ENCODE measurements around the gene GRM8.

GRM8 gene

DNA sequence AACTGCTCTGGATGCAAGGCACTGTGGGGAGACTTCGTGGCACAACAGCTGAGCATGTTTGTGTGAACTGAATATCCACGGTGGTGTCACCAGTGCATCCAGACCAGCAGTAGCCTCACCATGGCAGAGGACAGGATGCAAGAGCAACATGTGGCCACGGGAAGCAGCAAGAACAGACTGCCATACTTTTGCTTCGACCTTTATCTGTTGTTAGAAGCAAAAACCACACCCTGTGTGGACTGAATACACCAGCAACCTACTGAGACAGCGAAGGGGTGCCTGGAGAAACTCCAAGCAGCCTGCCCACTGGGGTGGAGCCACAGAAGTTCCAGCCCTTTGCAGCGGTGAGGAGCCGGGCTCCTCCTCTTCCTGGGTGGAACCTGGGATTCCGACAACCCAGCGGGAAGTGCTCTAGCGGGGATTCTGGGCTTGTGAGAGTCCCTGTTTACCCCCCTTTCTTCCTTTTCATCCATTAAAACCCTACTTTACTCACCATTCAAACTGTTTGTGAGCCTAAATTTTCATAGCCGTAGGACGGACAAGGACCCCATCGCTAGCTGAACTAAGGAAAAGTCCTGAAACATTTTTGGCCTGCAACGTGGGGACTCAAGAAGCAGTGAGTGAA, 584.9 kb downstream of the GRM8 start:
- no peak overlapping the region for H3K9ac ChIP-seq (ENCODE audit: low read depth, low read length)
- H3K4me1 ChIP-seq (ENCODE audit: control insufficient read depth, insufficient read depth, low read length), result no peaks in the 10 kb centered on the region
- no peaks in the 10 kb centered on the region for H3K36me3 ChIP-seq (ENCODE audit: control insufficient read depth, insufficient read depth, low read length)
- H3K27ac ChIP-seq (ENCODE audit: low read depth, low read length), result no peak overlapping the region
- H3K4me3 ChIP-seq (ENCODE audit: low read depth, low read length), result no peak overlapping the region
- H3K9me3 ChIP-seq (ENCODE audit: control insufficient read depth, insufficient read depth, low read length), result no peaks in the 10 kb centered on the region
- no peaks in the 10 kb centered on the region for H3K27me3 ChIP-seq (ENCODE audit: control insufficient read depth, insufficient read depth, low read length)

DNA sequence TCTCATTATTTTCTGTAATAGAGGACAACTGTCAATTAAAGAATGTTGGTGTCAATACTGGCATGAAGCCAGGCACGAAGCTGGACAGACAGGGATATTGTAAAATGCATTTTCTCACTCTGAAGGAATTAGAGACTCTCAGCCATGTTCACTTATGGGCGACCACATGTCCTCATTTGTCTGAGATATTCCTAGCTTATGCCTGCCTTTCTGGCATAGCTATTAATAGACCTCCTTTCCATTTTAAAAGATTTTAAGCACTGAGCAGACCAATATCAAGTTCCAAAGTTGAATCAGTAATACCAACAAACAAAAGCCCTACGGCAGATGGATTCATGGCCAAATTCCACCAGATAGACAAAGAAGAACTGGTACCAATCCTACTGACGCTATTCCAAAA, 589.9 kb downstream of the GRM8 start:
- no peaks in the 10 kb centered on the region for H3K36me3 ChIP-seq (ENCODE audit: control insufficient read depth, insufficient read depth, low read length)
- H3K9ac ChIP-seq (ENCODE audit: low read depth, low read length), result no peak overlapping the region
- H3K4me3 ChIP-seq (ENCODE audit: low read depth, low read length), result no peak overlapping the region
- no peaks in the 10 kb centered on the region for H3K27me3 ChIP-seq (ENCODE audit: control insufficient read depth, insufficient read depth, low read length)
- no peak overlapping the region for H3K27ac ChIP-seq (ENCODE audit: low read depth, low read length)
- peaks cover 17% of the 10 kb centered on the region; the same call in 1 of the 2 replicates for H3K4me1 ChIP-seq (ENCODE audit: control insufficient read depth, insufficient read depth, low read length)
- H3K9me3 ChIP-seq (ENCODE audit: control insufficient read depth, insufficient read depth, low read length), result no peaks in the 10 kb centered on the region

DNA sequence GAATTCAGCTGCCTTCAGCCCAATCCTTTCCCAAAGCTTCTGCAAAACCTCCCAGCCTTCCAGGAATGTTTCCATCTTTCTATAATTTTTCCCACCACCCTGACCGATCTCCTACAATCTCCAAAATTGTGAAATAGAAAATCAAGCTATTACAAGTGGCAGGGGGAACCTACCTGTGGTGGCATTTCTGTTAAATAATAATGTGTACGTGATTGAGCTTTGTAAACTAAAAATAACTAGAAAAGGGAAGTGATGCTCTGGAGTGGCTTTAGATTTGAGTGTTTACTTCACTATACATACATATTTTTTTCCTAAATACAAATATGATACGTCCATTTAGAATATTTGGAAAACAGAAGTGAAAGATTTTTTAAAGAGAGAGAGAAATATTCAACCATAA, 593.6 kb downstream of the GRM8 start:
- H3K4me3 ChIP-seq (ENCODE audit: low read depth, low read length), result no peak overlapping the region
- H3K27ac ChIP-seq (ENCODE audit: low read depth, low read length), result no peak overlapping the region
- H3K9me3 ChIP-seq (ENCODE audit: control insufficient read depth, insufficient read depth, low read length), result no peaks in the 10 kb centered on the region
- peaks cover 17% of the 10 kb centered on the region; the same call in 1 of the 2 replicates for H3K4me1 ChIP-seq (ENCODE audit: control insufficient read depth, insufficient read depth, low read length)
- no peak overlapping the region for H3K9ac ChIP-seq (ENCODE audit: low read depth, low read length)
- H3K36me3 ChIP-seq (ENCODE audit: control insufficient read depth, insufficient read depth, low read length), result no peaks in the 10 kb centered on the region
- no peaks in the 10 kb centered on the region for H3K27me3 ChIP-seq (ENCODE audit: control insufficient read depth, insufficient read depth, low read length)

DNA sequence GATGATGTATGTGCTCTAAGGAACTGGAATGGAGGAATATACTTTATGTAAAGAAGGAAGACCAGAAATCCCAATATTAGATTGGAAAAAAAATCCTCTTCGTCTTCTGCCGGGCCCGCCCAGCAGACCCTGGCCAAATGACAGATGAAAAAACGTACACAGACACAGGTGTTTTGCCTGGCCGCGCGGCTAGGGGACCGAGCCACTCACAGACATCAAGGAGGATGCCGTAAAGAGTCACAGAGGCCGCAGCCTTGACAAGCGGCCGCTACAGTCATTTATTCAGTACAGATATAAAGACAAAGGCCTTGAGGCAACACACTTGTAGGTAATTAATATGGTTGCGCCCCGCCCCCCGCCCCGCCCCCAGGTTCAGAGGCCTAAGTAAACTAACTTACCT, 594.1 kb downstream of the GRM8 start:
- no peak overlapping the region for H3K4me3 ChIP-seq (ENCODE audit: low read depth, low read length)
- no peak overlapping the region for H3K27ac ChIP-seq (ENCODE audit: low read depth, low read length)
- H3K27me3 ChIP-seq (ENCODE audit: control insufficient read depth, insufficient read depth, low read length), result no peaks in the 10 kb centered on the region
- peaks cover 17% of the 10 kb centered on the region; the same call in 1 of the 2 replicates for H3K4me1 ChIP-seq (ENCODE audit: control insufficient read depth, insufficient read depth, low read length)
- no peak overlapping the region for H3K9ac ChIP-seq (ENCODE audit: low read depth, low read length)
- H3K36me3 ChIP-seq (ENCODE audit: control insufficient read depth, insufficient read depth, low read length), result no peaks in the 10 kb centered on the region
- no peaks in the 10 kb centered on the region for H3K9me3 ChIP-seq (ENCODE audit: control insufficient read depth, insufficient read depth, low read length)

DNA sequence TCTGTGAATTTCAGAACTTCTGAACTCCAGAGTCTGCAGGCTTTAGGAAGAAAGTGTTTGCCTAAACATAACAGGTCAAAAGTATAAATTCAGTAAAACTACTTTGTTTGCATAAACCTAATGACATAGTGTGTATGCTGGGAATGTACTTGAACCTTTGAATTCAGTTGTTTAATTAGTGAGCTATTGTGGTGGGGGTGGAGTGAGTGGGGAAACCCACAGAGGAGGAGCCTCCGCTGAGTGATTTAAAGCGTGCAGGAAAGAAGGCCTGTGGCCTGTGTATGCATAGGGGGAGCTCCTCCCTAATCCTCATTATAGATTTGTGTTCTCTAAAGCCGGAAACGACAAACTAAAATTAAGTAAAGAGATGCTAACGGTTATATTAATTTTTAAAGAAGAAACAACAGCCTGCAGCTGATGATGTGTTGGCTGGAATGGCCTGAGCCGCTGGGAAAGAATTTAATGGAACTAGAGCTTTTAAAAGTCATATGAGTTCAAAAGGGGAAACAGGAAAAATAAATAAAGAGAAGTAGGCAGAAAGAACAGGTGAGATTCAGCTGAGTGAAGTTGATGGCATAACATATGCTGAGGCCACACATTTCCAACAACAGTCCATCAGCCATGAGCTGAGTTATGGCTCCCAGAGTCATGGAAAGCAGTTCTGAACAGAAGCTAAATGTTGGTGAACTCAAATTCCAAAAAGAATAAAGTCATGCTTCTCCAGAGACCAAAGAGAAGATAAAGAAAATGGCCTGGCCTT, 595.0 kb downstream of the GRM8 start:
- Histone ChIP-seq H3K9ac (ENCODE audit: low read depth, low read length) (no peak overlapping the region), H3K27me3 (ENCODE audit: control insufficient read depth, insufficient read depth, low read length) (no peaks in the 10 kb centered on the region), H3K4me1 (ENCODE audit: control insufficient read depth, insufficient read depth, low read length) (peaks cover 17% of the 10 kb centered on the region; the same call in 1 of the 2 replicates), H3K4me3 (ENCODE audit: low read depth, low read length) (no peak overlapping the region), H3K36me3 (ENCODE audit: control insufficient read depth, insufficient read depth, low read length) (no peaks in the 10 kb centered on the region), H3K27ac (ENCODE audit: low read depth, low read length) (no peak overlapping the region), H3K9me3 (ENCODE audit: control insufficient read depth, insufficient read depth, low read length) (no peaks in the 10 kb centered on the region)

DNA sequence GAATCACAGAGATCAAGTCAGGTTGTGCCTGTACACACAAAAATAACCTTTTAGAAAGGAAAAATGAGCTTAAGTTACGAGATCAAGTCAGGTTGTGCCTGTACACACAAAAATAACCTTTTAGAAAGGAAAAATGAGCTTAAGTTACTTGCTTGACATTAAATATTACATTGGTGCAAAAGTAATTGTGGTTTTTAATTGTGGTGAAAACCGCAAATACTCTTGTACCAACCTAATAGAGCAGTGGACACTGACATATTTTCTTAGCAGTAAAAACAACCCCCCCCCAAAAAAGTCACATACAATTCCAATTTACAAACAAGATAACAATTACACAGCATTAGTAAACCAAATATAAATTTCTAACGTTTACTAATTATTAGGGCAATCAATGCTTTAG, 595.6 kb downstream of the GRM8 start:
- H3K27me3 ChIP-seq (ENCODE audit: control insufficient read depth, insufficient read depth, low read length), result no peaks in the 10 kb centered on the region
- no peak overlapping the region for H3K4me3 ChIP-seq (ENCODE audit: low read depth, low read length)
- H3K9me3 ChIP-seq (ENCODE audit: control insufficient read depth, insufficient read depth, low read length), result no peaks in the 10 kb centered on the region
- no peaks in the 10 kb centered on the region for H3K36me3 ChIP-seq (ENCODE audit: control insufficient read depth, insufficient read depth, low read length)
- H3K27ac ChIP-seq (ENCODE audit: low read depth, low read length), result no peak overlapping the region
- H3K9ac ChIP-seq (ENCODE audit: low read depth, low read length), result no peak overlapping the region
- peaks cover 17% of the 10 kb centered on the region; the same call in 1 of the 2 replicates for H3K4me1 ChIP-seq (ENCODE audit: control insufficient read depth, insufficient read depth, low read length)

DNA sequence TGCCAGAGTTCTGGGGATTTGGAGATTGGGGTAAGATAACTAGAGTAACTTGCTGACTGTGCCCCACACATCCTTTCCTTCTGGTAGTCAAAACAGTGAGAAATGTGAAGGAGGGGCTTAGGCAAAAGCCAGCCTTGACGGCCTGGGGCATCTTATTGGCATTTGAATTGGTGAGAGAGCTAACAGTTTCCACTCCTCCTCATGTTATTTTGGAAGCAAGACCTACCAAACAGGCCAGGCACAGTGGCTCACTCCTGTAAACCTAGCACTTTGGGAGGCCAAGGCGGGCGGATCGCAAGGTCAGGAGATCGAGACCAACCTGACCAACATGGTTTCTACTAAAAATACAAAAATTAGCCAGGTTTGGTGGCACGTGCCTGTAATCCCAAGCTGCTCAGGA, 596.6 kb downstream of the GRM8 start:
- Histone ChIP-seq H3K36me3 (ENCODE audit: control insufficient read depth, insufficient read depth, low read length) (no peaks in the 10 kb centered on the region), H3K9ac (ENCODE audit: low read depth, low read length) (no peak overlapping the region), H3K4me1 (ENCODE audit: control insufficient read depth, insufficient read depth, low read length) (peaks cover 17% of the 10 kb centered on the region; the same call in 1 of the 2 replicates), H3K27ac (ENCODE audit: low read depth, low read length) (no peak overlapping the region), H3K9me3 (ENCODE audit: control insufficient read depth, insufficient read depth, low read length) (no peaks in the 10 kb centered on the region), H3K4me3 (ENCODE audit: low read depth, low read length) (no peak overlapping the region), H3K27me3 (ENCODE audit: control insufficient read depth, insufficient read depth, low read length) (no peaks in the 10 kb centered on the region)

DNA sequence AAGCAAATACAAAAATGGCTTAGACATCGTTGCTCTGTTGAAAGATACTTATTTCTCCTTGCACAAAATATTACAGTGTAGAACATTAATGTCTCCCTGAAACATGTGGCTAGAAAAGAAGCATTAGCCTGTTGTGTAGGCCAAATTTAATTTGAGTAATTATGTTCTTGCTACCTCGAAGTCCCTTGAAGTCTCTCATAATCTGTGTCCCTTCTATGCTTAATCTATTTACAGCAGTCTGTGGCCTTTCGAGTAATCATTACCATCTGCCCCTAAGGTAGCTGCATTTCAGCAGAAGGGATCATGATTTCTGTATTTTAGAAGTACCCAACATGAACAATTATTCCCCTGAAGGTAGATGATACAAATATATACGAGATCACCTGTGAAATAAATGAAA, 615.2 kb downstream of the GRM8 start:
- H3K27me3 ChIP-seq (ENCODE audit: control insufficient read depth, insufficient read depth, low read length), result no peaks in the 10 kb centered on the region
- no peaks in the 10 kb centered on the region for H3K9me3 ChIP-seq (ENCODE audit: control insufficient read depth, insufficient read depth, low read length)
- H3K36me3 ChIP-seq (ENCODE audit: control insufficient read depth, insufficient read depth, low read length), result no peaks in the 10 kb centered on the region
- no peak overlapping the region for H3K9ac ChIP-seq (ENCODE audit: low read depth, low read length)
- peaks cover 6% of the 10 kb centered on the region; the same call in 1 of the 2 replicates for H3K4me1 ChIP-seq (ENCODE audit: control insufficient read depth, insufficient read depth, low read length)
- H3K4me3 ChIP-seq (ENCODE audit: low read depth, low read length), result no peak overlapping the region
- no peak overlapping the region for H3K27ac ChIP-seq (ENCODE audit: low read depth, low read length)

DNA sequence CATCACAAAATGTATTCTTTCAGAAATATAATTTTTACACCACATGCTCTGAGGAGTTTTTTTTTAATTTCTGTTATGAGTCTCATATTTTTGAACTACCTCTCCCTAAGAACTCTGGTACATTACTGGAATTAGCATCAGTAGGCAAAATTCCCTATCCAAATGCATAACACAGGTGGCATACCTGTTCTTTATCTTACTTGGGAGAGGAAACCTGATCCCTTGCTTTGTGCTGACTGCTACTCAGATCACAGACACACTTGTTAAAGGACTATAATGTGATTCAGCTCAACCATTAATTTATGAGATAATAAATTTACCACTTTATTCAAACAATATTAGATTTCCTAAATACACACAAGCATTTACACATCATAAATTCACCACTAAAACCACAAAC, 617.2 kb downstream of the GRM8 start:
- Histone ChIP-seq H3K4me3 (ENCODE audit: low read depth, low read length) (no peak overlapping the region), H3K27me3 (ENCODE audit: control insufficient read depth, insufficient read depth, low read length) (no peaks in the 10 kb centered on the region), H3K9me3 (ENCODE audit: control insufficient read depth, insufficient read depth, low read length) (no peaks in the 10 kb centered on the region), H3K4me1 (ENCODE audit: control insufficient read depth, insufficient read depth, low read length) (peaks cover 6% of the 10 kb centered on the region; the same call in 1 of the 2 replicates), H3K36me3 (ENCODE audit: control insufficient read depth, insufficient read depth, low read length) (no peaks in the 10 kb centered on the region), H3K27ac (ENCODE audit: low read depth, low read length) (no peak overlapping the region), H3K9ac (ENCODE audit: low read depth, low read length) (no peak overlapping the region)

DNA sequence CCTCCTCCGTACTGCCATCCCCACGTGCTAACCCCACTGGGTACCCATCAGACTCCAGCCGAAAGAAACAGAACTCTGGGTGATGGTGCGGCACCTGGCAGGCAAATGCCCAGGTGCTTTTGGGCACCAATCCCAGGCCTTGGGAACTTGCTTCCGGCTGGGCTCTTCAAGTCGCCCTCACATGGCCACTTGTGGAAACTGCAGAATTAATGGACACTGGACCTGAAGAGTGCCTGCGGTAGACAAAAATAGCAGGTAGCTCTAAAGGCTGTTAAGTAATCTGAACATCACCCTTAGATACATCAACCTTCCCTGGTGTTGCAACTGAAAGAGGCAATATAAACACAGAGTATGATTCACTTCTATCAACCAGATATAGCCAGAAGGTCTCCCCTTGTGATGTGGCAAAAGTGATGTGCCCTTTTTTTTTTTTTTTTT, 644.4 kb downstream of the GRM8 start:
- 0 out of 2 replicates have a peak, but pooled peaks cover 2% of the 10 kb centered on the region for H3K9me3 ChIP-seq (ENCODE audit: control insufficient read depth, insufficient read depth, low read length)
- no peak overlapping the region for H3K9ac ChIP-seq (ENCODE audit: low read depth, low read length)
- no peaks in the 10 kb centered on the region for H3K36me3 ChIP-seq (ENCODE audit: control insufficient read depth, insufficient read depth, low read length)
- H3K4me1 ChIP-seq (ENCODE audit: control insufficient read depth, insufficient read depth, low read length), result no peaks in the 10 kb centered on the region
- no peak overlapping the region for H3K4me3 ChIP-seq (ENCODE audit: low read depth, low read length)
- no peaks in the 10 kb centered on the region for H3K27me3 ChIP-seq (ENCODE audit: control insufficient read depth, insufficient read depth, low read length)
- no peak overlapping the region for H3K27ac ChIP-seq (ENCODE audit: low read depth, low read length)

DNA sequence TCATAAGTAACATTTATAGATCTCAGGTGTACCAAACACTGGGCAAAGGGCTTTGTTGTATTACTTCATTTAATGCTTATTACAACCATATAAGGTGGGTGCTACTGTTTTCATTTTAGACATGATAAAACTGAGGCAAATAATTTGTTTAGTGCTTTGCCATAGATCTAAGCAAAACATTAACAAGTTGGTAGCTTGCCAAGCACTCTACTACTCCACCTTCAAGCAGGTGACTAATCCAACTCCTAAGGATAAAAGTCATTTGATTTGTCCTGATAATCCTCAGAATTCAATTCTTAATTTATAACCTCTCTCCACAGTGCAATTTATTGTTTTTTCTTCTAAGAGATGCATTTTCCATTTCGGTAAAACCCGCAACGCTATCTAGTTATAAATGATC, 646.4 kb downstream of the GRM8 start:
- no peak overlapping the region for H3K4me3 ChIP-seq (ENCODE audit: low read depth, low read length)

More for the DNA sequence above, 646.4 kb downstream of the GRM8 start:
- Histone ChIP-seq H3K4me1 (ENCODE audit: control insufficient read depth, insufficient read depth, low read length) (no peaks in the 10 kb centered on the region), H3K9ac (ENCODE audit: low read depth, low read length) (no peak overlapping the region), H3K36me3 (ENCODE audit: control insufficient read depth, insufficient read depth, low read length) (no peaks in the 10 kb centered on the region), H3K27me3 (ENCODE audit: control insufficient read depth, insufficient read depth, low read length) (no peaks in the 10 kb centered on the region), H3K27ac (ENCODE audit: low read depth, low read length) (no peak overlapping the region), H3K9me3 (ENCODE audit: control insufficient read depth, insufficient read depth, low read length) (no peaks in the 10 kb centered on the region)

All from HUES48 (cell line).